Trophoblast cell (in vitro differentiated cells and primary cell): ENCODE measurements around the gene UBD.

Source experiments
- DNase-seq, 2 donors: peaks; one replicate each; pipeline ENCODE4 v3.0.0-alpha.2; 2016
- H2AFZ ChIP-seq: 2 replicates; pipeline ENCODE4 v1.6.1; 2013; ENCODE audit warnings: low read length, moderate library complexity, mild to moderate bottlenecking; ENCODE audit not compliant: insufficient read depth, poor library complexity
- H2AK5ac ChIP-seq: 2 replicates; pipeline ENCODE4 v1.6.1; 2013; ENCODE audit warnings: mild to moderate bottlenecking, low read length
- H2BK120ac ChIP-seq: 2 replicates; pipeline ENCODE4 v1.6.1; 2013; ENCODE audit warnings: low read length, mild to moderate bottlenecking, moderate library complexity; ENCODE audit not compliant: insufficient read depth, poor library complexity
- H2BK12ac ChIP-seq: 2 replicates; pipeline ENCODE4 v1.6.1; 2013; ENCODE audit warnings: mild to moderate bottlenecking, low read length, moderate library complexity
- H2BK5ac ChIP-seq: 2 replicates; pipeline ENCODE4 v1.6.1; 2013; ENCODE audit warnings: low read length, low read depth, moderate library complexity, mild to moderate bottlenecking; ENCODE audit not compliant: poor library complexity
- H3K14ac ChIP-seq: 2 replicates; pipeline ENCODE4 v1.6.1; 2013; ENCODE audit warnings: mild to moderate bottlenecking, low read length
- H3K18ac ChIP-seq: 2 replicates; pipeline ENCODE4 v1.6.1; 2013; ENCODE audit warnings: mild to moderate bottlenecking, low read length
- H3K23ac ChIP-seq: 2 replicates; pipeline ENCODE4 v1.6.1; 2013; ENCODE audit warnings: low read length
- H3K27ac ChIP-seq: 2 replicates; pipeline ENCODE4 v1.5.1; 2013; ENCODE audit warnings: low read depth, mild to moderate bottlenecking, inconsistent platforms, low read length, moderate library complexity
- H3K27me3 ChIP-seq: 2 replicates; pipeline ENCODE4 v1.6.1; 2013; ENCODE audit warnings: inconsistent platforms, mild to moderate bottlenecking, low read length, moderate library complexity; ENCODE audit not compliant: insufficient read depth
- H3K36me3 ChIP-seq, 2 experiments: 1 replicate in 1 of 2; 2 replicates in 1 of 2; pipeline ENCODE4 v1.6.1; 2013; ENCODE audit warnings: low read length in 2 of 2, mild to moderate bottlenecking in 2 of 2, moderate library complexity in 1 of 2; ENCODE audit not compliant: insufficient read depth in 2 of 2, control insufficient read depth in 1 of 2
- H3K4ac ChIP-seq: 2 replicates; pipeline ENCODE4 v1.6.1; 2013; ENCODE audit warnings: low read depth, mild to moderate bottlenecking, low read length, moderate library complexity
- H3K4me1 ChIP-seq, 2 experiments: 1 replicate in 1 of 2; 2 replicates in 1 of 2; pipeline ENCODE4 v1.6.1; 2013; ENCODE audit warnings: low read length in 2 of 2, mild to moderate bottlenecking in 2 of 2, moderate library complexity in 1 of 2; ENCODE audit not compliant: insufficient read depth in 2 of 2, control insufficient read depth in 1 of 2
- H3K4me2 ChIP-seq: 2 replicates; pipeline ENCODE4 v1.6.1; 2013; ENCODE audit warnings: inconsistent platforms, mild to moderate bottlenecking, low read length, moderate library complexity
- H3K4me3 ChIP-seq: 2 replicates; pipeline ENCODE4 v1.5.1; 2013; ENCODE audit warnings: mild to moderate bottlenecking, low read depth, low read length, inconsistent platforms
- H3K79me1 ChIP-seq: one replicate; pipeline ENCODE4 v1.6.1; 2013; ENCODE audit warnings: low read length
- H3K79me2 ChIP-seq: 2 replicates; pipeline ENCODE4 v1.6.1; 2013; ENCODE audit warnings: low read length, mild to moderate bottlenecking; ENCODE audit not compliant: control insufficient read depth, insufficient read depth, poor library complexity
- H3K9ac ChIP-seq: 2 replicates; pipeline ENCODE4 v1.6.1; 2013; ENCODE audit warnings: mild to moderate bottlenecking, low read length
- H3K9me3 ChIP-seq: 2 replicates; pipeline ENCODE4 v1.6.1; 2013; ENCODE audit warnings: low read depth, mild to moderate bottlenecking, control low read depth, inconsistent platforms, low read length; ENCODE audit not compliant: insufficient read depth
- H4K12ac ChIP-seq: 2 replicates; pipeline ENCODE4 v1.6.1; 2013; ENCODE audit warnings: low read depth, mild to moderate bottlenecking, low read length, moderate library complexity
- H4K8ac ChIP-seq: 2 replicates; pipeline ENCODE4 v1.6.1; 2013; ENCODE audit warnings: low read depth, mild to moderate bottlenecking, low read length, moderate library complexity
- H4K91ac ChIP-seq: one replicate; pipeline ENCODE4 v1.6.1; 2013; ENCODE audit warnings: low read depth, mild to moderate bottlenecking, low read length, moderate library complexity
- WGBS: extraction: QIAGEN DNeasy Blood & Tissue Kit; methylation state at CpG from one replicate; pipeline ENCODE4 v1.1.7; 2013; ENCODE audit warnings: missing lambda C conversion rate; ENCODE audit not compliant: insufficient read length, insufficient coverage; ENCODE audit errors: extremely low coverage; 5-methylcytosine and 5-hydroxymethylcytosine counted together

The UBD gene

DNA sequence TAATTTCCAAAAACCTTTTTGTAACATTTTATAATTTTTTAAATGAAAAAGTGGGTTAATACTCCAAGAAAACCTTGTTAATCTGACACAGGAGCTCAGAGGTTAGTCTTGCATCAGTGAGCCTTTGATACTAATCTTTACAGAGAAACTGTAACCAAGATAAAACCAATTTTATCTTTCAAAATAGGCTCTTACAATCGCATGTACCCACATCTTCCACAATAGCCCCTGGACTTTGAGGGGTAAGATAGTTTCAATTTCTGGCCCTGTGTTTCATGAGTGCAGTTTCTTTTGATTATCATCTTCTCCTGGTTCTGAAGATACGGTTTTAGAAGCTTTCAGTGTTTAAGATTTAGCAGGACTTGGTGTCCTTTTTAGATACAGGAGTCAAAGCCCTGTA lies 37.3 kb downstream of the UBD start:
- no CpG with 5 or more reads among the region's 2 CpGs for WGBS
- no peak overlapping the region for H3K4me3 ChIP-seq

DNA sequence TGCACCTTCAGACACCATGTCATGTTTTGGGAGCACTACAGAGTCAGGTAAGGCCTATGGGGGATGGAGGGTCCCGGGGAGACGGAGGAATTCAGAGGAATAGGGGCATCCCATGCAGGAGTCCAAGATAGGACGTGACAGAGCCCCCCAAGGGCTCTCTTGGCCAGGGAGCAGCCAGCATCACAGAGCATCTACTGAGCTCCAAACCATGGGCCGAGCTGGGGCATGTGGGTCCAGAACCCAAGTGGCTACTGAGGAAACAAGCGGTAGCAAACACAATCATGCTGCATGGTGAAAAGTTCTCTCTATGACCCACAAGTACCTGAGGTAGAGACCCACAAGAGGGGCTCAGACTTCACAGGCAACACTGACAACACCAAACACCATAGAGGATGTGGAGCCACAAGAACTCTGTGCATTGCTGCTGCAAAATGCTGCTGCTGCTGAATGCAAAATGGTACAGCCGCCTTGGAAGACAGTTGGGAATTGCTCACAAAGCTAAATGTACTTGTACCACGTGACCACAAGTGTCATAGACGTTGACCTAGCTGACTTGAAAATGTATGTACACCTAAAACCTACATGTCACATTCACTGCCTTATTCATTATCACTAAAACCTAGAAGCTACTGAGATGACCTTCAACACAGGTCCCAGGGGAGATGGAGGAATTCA lies 38.4 kb downstream of the UBD start:
- H2AK5ac ChIP-seq = no peak overlapping the region
- no CpG with 5 or more reads among the region's 8 CpGs for WGBS
- no peak overlapping the region for H3K9ac ChIP-seq
- no peak overlapping the region for H4K8ac ChIP-seq
- DNase-seq = no peak
- H3K79me1 ChIP-seq = no peaks in the 10 kb centered on the region
- no peak overlapping the region for H4K91ac ChIP-seq
- no peaks in the 10 kb centered on the region for H3K27me3 ChIP-seq
- no peak overlapping the region for H3K4me3 ChIP-seq
- no peak overlapping the region for H2AFZ ChIP-seq
- H3K4me2 ChIP-seq = no peak overlapping the region
- no peak overlapping the region for H2BK5ac ChIP-seq
- no peak overlapping the region for H3K14ac ChIP-seq
- no peak overlapping the region for H3K18ac ChIP-seq
- no peak overlapping the region for H4K12ac ChIP-seq
- H3K27ac ChIP-seq = no peak overlapping the region
- H2BK120ac ChIP-seq = no peak overlapping the region
- H3K4me1 ChIP-seq = no peaks in the 10 kb centered on the region
- no peak overlapping the region for H3K23ac ChIP-seq
- no peaks in the 10 kb centered on the region for H3K36me3 ChIP-seq
- peaks cover 5% of the 10 kb centered on the region for H3K9me3 ChIP-seq
- no peak overlapping the region for H2BK12ac ChIP-seq
- H3K4ac ChIP-seq = no peak overlapping the region
- no peaks in the 10 kb centered on the region for H3K79me2 ChIP-seq

More for the DNA sequence above, 37.3 kb downstream of the UBD start:
- Histone ChIP-seq H3K14ac (no peak overlapping the region), H3K79me2 (no peaks in the 10 kb centered on the region), H3K9me3 (peaks cover 5% of the 10 kb centered on the region), H3K4ac (no peak overlapping the region), H4K12ac (no peak overlapping the region), H3K18ac (no peak overlapping the region), H2AFZ (no peak overlapping the region), H3K23ac (no peak overlapping the region), H4K91ac (no peak overlapping the region), H2BK120ac (no peak overlapping the region), H3K36me3 (no peaks in the 10 kb centered on the region), H3K27me3 (no peaks in the 10 kb centered on the region), H2BK5ac (no peak overlapping the region), H3K79me1 (no peaks in the 10 kb centered on the region), H3K4me2 (no peak overlapping the region), H3K4me1 (no peaks in the 10 kb centered on the region), H2BK12ac (no peak overlapping the region), H2AK5ac (no peak overlapping the region), H3K27ac (no peak overlapping the region), H4K8ac (no peak overlapping the region), H3K9ac (no peak overlapping the region)
- no peak for DNase-seq

DNA sequence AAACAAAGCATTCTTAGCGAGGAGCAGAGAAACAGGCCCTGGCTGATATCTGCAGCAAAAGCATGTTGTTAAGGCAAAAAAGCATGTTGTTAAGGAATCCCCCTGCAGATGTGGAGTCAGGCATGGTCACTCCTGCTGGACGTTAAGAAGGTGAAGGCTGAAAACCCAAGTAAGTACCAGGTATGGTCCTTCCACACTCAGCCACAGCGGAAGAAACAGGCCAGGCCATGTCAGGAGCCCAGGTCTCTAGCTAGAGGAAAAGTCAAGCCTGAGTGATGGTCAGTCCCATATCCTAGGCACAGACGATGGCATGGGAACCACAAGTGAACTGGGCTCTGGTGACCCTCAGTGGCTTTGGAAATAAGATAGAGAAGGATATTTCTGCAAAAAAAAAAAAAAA lies 39.3 kb downstream of the UBD start:
- H3K4me3 ChIP-seq = no peak overlapping the region
- H3K18ac ChIP-seq = no peak overlapping the region
- no peak overlapping the region for H2BK120ac ChIP-seq
- no peak overlapping the region for H3K27ac ChIP-seq
- no peak overlapping the region for H2BK12ac ChIP-seq
- DNase-seq = no peak
- H3K27me3 ChIP-seq = no peaks in the 10 kb centered on the region
- H3K9ac ChIP-seq = no peak overlapping the region
- H3K9me3 ChIP-seq = peaks cover 5% of the 10 kb centered on the region
- H2BK5ac ChIP-seq = no peak overlapping the region
- H3K4me2 ChIP-seq = no peak overlapping the region
- H3K4me1 ChIP-seq = no peaks in the 10 kb centered on the region
- no peak overlapping the region for H2AFZ ChIP-seq
- no peaks in the 10 kb centered on the region for H3K36me3 ChIP-seq
- no peak overlapping the region for H2AK5ac ChIP-seq
- H4K91ac ChIP-seq = no peak overlapping the region
- H4K8ac ChIP-seq = no peak overlapping the region
- no CpG with 5 or more reads among the region's 4 CpGs for WGBS
- no peak overlapping the region for H3K23ac ChIP-seq
- no peaks in the 10 kb centered on the region for H3K79me1 ChIP-seq
- no peak overlapping the region for H3K4ac ChIP-seq
- H3K79me2 ChIP-seq = no peaks in the 10 kb centered on the region
- H3K14ac ChIP-seq = no peak overlapping the region
- H4K12ac ChIP-seq = no peak overlapping the region

DNA sequence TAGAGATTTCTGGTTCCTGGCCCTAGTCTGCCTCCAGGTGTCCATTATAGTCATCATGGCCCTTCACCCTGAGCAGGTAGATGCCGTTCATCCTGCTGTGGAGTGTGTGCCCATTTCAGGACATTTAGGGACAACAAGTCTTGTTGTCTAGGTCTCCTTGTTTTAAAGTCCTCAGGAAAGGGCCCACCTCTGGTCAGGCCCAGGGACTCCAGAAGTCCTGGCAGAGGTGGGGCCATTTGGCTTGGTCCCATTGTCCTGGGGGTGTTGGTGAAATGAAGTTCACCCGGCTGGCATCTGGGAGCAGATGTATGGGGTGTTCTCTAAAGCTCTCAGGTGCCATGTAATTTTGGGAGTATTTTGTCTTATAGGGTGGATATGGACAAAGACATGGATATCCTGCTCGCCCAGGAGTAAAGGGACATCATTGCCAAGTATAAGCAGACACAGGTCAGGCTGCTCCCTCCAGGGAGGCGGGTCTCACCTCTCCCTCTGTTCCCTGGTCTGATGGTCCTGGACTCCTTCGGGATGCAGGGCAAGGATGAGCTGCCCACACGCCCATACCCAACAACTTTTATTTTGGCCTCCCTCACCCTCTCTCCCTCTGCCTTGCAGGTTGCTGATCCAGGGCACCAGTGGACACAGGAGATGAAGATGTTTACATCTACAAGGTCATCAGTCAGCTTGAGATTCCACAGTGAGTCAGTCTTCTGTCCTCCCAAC lies 40.1 kb downstream of the UBD start:
- Histone ChIP-seq H4K8ac (no peak overlapping the region), H3K79me2 (no peaks in the 10 kb centered on the region), H3K23ac (no peak overlapping the region), H2BK120ac (no peak overlapping the region), H2AK5ac (no peak overlapping the region), H2BK12ac (no peak overlapping the region), H2AFZ (no peak overlapping the region), H4K12ac (no peak overlapping the region), H3K9ac (no peak overlapping the region), H4K91ac (no peak overlapping the region), H3K36me3 (no peaks in the 10 kb centered on the region), H3K4me1 (no peaks in the 10 kb centered on the region), H3K18ac (no peak overlapping the region), H2BK5ac (no peak overlapping the region), H3K4ac (no peak overlapping the region), H3K14ac (no peak overlapping the region), H3K9me3 (peaks cover 5% of the 10 kb centered on the region), H3K4me3 (no peak overlapping the region), H3K27ac (no peak overlapping the region), H3K4me2 (no peak overlapping the region), H3K79me1 (no peaks in the 10 kb centered on the region), H3K27me3 (no peaks in the 10 kb centered on the region)
- WGBS = no CpG with 5 or more reads among the region's 6 CpGs
- no peak for DNase-seq
